Stimulated activated CD4-positive, alpha-beta T cell treated with anti-CD3 and anti-CD28 coated beads, Interleukin-2, amount 100 ng/mL, for 48 hours (primary cell): Measurements from ENCODE around the gene LRRFIP1.

Experiments
- DNase-seq, 2 donors: peaks; one replicate each; pipeline ENCODE4 v3.0.0-alpha.2; 2020

LRRFIP1 gene

DNA sequence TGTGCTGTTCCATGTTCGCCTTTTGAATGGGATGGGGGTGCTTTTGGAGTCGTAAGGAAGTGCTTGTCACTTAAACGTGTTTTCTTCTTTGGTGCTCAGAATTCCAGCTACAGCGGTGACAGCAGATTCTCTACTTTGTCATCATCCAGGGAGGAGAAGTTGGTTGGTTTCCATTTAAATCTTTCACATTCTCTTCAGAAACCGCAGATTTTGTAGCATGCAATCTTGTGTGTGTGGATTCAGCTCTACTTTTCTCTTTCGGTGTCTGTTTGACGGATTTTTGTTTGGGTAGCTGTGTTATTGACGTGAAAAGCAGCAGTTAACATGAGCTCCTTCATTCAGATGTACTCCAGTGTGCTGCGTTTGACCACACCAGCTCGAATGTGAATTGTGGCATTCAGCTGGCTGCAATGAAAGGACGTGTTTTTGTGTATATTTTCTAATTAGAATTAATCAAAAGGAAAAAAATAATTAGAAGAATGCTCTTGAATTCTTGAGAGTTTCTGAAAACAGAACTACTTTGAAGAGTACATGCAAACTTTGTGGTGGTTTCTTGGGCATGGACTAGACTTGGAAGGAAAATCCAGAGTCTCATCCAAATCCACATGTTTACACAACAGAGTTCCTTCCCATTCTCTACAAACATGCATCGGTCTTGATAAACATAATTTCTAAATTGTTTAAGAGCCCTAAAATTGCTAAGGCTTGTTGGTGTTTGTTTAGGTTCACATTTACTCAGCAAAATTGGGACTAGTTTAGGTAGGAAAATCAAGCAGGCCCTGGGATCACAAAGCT, 102.5 kb downstream of the LRRFIP1 start:
- DNase-seq, result no peak

DNA sequence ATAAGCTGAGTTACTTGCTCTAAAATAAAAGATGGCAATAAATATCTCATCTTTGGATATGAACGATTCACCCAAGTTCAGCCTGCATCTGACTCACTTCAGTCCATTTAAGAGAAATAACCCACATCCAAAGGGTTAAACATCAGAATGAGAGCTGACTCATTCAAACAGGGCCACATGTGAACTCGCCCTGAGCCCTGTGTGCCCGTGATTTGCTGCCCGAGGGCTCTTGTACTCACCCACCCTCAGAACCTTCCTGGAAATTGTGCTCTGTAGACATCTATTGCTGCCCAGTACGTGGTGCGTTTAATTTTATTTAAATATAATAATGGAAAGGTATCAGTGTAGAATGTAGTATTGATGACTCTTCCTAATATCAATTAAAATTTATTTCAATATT, 104.3 kb downstream of the LRRFIP1 start:
- DNase-seq, result peak; percentile 40 to 46

DNA sequence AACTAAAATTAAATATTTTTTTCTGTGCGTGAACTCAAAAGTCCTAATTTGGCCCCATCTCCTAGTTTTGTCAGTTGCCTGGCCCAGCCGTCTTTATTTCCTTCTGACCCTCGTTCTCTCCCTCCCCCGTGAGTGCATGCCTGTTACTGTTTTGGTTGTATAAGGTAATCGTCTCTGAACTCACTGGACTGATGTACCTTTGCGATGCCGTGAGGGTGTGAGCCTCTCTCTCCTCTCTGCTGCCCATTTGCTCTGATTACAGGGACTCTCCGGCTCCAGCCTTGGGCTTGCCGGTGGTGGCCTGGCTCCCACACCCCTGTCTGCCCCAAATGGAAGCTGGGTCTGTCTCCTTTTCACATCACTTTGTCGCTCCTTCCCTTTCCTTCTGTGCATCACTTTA, 104.7 kb downstream of the LRRFIP1 start:
- DNase-seq, result no peak

DNA sequence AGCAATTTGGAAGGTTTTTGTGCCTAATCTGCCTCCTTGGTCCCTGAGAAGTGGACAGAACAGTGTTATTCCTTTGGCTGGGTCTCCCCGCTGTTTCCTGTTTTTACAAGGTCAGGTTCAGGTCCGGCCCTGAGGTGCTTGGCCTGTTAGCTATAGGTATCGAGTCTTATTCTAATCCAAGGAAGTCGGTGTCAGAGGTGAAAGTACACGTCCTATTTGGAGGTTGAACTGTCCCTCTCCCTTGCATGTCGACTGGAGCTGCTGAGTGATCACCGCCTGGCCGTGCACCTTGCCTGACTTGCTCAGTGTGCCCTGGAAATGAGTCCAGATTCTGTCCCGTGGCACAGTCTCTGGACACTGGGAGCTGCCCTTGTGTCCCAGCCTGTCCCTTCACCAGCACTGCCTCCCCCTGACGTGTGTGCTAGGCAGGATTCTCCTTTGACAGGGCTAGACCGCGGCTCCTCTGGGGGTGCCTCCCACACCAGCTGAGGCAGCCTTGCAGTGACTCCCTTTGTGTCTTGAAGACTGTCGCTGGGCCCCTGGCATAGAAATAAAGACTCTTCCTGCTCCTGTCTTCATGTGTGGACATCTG, 105.5 kb downstream of the LRRFIP1 start:
- no peak for DNase-seq

DNA sequence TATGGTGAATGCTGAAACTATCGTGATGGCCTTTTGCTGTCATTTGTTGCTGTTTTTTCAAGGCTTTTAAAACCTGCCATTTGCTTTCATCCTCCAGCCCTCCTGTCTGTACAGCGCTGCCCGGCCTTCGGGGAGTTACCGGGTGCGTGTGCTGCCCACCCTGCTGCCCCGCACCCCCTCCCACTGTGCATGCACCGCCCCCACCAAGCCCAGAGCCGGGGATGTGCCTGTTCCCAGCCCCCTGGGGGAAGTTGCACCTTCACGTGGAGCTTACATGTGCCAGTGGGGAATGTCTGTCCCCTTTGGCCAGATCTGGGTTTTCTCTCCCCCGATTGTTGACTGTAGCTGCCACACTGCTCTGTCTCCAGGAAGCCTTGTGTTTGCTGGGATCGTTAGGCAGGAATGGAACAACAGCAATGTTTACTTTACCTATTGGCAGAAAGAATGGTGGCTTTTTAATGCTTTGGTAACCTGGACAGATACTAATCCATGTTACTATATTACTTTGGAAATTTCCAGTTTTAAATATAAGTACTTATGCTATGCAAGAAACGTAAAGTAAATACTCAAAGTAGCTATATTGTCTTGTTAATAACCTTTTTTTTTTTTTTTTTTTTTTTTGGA, 106.4 kb downstream of the LRRFIP1 start:
- no peak for DNase-seq

DNA sequence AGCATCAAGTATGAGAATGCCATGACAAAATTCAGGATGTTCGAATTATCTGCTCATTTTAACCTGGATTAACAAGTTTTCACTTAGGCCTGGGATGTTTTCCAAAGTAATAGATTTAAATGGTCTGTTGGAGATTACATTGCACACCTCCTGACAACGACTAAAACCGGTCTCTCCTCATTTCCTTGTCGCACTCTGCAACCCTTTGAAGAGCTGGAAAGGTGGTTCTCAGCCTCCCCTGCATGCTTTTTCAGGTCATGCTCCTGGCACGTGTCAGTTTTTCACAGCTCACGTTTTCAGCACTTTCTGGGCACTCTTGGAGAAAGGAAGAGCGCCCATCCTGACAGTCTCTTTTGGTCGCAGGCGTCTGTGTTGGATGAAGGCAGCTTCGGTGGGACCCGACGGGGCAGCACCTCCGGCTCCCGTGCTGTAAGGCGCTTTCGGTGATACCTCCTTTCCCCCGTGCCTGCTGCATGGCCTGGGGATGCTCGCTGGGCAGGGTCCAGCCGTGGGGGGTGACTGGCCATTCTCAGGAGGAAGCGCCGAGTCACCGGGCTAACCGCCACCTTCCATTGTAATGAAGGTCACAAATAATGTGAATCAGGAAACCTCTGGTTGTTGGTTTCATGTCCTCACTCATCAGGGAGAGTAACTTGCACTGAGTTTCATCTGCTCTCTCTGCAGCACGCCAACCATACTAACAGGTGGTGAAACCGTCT, 107.7 kb downstream of the LRRFIP1 start:
- DNase-seq, result no peak

DNA sequence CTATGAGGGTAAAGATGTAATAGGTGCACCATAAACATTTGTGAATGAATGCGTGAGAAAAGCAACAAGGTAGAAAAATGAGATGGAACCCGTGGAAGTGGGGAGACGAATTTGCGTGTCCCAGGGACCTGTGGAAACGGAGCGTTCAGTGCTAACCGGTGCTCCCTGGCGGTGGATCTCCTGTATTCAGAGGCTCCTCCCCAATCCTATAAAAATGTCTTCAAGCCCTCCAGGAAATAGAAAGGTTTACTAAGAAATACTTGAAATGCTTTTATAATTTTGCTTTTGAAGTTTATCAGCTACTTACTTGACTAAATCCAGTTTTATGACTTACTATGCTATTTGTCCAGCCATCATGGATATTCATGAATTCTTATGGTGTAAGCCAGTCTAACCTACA, 108.4 kb downstream of the LRRFIP1 start:
- no peak for DNase-seq

DNA sequence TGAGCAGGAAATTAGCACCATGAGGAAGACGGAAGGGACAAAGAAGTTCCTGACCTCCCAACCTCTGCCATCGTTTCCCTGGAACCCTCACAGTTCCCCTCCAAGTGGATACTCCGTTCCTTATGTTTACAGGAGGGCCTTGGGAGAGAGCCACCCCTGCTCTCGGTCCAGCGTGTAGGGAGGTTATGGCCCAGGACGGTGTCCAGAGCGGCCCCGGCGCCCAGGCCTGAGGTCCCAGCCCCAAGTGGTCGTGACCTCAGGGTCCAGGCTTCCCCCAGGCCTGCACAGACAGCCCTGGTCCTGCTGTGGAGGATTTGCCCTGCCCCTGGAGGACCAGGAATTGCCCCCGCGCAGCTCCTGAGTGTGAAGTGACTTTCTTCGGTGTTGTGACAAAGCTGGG, 109.4 kb downstream of the LRRFIP1 start:
- no peak for DNase-seq

DNA sequence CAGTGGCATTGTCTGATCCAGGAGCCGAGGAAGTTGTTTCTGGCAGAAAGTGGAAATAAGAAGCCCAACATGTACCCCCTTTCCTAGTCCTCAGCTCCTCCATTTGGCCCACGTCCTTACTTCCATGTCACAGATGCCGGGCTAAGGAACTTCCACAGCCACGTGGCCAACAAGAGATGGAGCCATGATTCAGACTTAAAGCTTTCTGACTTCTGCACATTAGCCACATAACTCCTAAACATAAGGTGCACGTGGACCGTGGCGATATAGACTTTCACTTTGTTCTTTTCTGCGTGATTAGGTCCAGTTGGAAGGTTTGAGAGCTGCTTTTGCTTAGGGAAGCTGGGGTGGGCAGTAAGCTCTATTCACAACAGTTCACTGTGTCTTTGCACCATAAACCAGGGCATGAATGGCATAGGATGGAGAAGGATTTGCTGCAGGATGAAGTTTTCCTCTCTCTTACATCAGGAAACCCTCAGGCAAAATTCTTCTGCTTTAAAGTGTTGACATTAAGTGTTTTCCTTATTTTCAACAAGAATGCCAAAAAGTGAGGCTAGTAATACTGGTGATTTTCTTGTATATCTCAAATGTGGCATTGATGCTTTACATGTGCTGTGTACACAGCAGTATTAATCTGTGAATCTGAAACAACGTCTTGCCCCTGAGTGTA, 109.9 kb downstream of the LRRFIP1 start:
- DNase-seq, result no peak

DNA sequence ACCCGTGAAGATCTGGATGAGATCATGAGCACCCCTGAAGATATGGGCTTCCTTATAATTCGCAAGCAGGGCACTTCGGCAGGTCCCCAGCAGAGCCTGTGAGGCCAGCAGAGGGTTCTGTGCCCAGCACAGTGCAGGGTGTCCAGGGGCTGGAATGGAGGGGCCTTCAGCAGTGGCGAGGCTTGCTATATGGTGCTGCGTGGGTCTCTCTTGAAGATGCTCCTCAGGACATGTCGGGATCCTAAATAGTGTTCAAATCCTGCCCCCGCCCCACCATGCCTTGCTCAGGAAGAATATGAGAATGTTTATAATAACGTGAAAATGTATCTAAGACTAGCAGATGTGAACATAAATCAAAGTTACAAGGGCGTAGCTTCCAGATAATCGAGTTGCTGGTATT, 110.9 kb downstream of the LRRFIP1 start:
- DNase-seq, result no peak

DNA sequence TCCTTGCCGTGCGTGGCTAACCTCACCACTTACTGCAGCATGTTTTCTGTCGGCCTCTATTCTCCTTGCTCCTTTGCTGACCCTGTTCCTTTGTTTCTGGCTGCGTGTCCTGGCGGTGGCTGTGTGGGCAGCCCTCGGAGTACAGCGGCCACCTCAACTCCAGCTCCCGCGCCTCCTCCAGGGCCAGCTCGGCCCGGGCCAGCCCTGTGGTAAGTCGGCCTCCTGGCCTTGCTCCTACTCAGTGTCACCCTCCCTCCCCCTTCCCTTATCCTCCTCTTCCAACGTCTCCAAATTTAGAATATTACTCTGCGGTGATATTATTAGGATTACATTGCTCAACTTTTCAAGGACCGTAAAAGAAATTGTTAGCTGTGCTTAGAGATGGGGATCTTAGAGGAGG, 111.7 kb downstream of the LRRFIP1 start:
- no peak for DNase-seq

DNA sequence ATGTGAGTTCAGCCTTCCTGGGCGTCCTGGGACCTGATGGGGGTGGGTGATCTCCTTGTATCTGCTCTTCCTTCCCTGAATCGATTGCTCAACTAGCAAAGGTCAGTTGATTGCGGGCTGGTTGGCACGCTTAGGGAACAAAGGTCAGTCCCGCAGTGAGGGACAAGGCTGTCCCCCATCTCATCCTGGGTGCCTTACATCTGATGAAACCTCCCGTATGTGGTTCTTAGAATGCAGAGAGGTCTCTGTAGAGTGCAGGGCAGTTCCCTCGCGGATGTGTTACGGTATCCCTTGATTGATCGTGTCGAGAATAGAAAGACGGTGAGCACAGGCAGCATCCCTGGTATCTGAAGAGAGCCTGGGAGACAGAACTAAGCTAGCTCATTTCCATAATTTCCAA, 114.8 kb downstream of the LRRFIP1 start:
- no peak for DNase-seq

DNA sequence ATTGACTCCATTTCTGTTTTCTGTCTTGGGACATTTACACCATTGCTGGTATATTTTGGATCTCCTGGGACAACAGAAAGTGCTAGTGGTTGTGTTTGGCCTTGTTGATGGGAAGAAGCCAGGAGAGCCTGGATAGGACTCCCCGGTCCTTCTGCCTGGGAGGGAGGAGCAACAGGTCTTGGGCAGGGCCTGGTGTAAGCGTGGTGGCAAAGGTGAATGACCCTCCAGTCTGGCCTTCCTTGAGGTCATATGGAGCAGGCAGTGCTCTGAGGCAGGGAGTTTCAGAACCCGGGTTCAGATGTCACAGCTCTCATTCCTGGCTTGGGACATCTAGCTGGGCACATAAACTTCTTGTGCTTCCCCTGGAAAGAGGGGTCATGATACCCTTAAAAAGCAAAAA, 115.2 kb downstream of the LRRFIP1 start:
- DNase-seq, result no peak

DNA sequence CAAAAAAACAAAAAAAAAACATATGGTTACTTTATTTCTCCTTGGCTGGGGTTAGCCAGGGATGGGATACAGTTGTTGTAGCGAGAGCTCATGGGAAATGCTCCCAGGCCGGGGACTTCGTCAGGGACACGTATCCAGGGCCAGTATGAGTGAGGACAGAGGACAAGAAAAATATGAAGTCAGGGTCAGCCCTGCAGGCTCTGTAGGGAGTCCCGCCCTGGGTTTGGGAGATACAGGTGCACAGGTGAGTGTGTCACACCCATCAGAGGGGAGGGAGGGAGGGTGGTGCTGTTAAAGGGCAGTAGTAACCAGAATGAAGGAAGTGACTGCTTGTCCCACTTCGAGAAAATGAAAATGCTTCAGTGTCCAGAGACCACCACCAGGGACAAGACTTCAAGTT, 115.6 kb downstream of the LRRFIP1 start:
- DNase-seq, result no peak

DNA sequence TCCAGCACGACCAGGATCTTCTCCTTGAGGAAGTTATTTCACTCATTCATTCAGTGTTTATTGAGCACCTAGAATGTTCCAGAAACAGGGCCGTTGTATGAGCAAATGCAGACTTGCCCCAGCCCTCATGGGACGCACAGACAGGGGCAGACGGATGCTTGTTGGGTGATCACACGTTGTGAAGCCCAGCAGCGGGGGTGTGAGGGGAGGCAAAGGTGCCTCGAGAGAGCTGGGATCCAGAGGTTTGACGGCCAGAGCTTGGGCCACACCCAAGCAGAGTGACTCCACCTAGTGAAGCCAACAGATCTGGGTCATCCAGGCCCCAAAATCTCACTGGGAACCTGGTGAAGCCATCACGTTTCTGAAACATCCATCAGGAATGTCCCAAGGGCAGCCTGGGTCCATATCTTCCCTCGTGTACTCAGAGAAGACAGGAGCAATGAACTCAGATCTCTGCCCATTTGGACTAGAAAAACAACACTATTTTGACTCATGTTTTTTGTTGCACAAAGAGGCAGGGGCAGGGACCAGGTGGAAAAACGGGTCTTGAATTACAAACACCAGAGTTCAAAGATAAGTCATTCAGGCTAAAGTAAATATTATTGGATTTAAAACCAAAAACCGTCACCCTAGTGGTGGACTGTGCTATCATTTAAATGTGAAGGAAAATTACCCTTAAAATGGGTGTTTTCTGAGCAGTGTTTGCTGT, 116.3 kb downstream of the LRRFIP1 start:
- no peak for DNase-seq

DNA sequence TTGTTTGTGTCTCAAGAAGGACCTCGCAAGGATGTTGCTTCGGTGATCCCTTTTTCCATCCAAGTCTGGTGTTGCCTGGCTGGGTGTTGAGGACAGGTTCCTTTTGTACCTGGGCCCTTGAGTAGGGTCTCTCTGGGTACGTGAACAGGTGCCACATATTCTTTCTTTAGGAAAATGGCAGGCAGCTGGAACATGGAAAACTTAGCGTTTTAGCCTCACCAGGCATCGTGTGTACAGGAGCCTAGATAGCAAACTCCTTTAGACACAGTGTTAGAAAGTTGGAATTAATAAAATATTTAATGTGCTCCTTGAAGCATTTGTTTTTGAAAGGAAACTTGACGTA, 116.9 kb downstream of the LRRFIP1 start:
- no peak for DNase-seq

DNA sequence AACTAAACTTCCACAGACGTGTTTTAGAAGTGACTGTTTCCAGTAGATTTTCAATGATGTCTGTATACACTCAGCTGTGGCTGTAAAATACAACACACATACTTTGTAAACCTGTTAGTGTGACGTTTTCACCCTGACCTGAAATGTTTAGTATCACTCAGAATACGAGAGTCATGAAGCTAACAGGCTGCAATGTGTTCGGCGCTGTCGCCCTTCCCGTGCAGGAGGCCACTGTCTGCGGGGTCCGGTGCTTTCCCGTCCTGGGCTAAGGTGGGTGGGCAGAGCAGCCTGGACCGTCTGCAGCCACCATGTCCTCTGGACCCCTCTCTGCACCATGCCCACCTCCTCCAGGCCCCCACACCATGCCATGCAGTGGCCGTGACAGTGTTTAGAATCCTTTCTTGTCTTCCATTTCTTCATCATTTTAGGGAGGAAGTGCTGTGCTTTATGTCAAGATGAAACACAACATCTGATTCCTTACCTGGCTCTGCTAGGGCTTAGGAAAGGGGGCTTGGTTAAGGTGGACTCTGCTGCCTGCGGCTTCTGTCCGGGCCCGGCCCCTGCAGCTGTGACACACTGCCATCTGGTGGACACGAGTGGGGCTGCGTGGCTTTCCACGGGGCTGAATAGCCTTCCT, 117.3 kb downstream of the LRRFIP1 start:
- peak; percentile 80 to 84 for DNase-seq

DNA sequence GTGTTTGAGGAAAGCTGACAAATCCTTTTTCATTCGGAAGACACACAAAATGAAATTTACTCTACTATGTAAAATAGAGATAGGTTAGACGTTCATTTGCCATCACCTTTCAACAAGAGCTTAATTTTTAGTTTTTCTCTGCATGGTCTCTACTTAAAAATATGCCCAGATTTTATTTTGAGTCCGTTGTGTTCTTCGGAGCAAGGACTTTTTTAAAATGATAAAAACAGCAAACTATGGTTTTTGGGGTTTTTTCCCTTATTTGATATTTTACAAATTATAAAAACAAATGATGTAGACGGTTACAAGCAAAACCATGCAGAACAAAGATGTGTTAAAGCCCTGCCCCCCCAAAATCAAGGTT, 117.8 kb downstream of the LRRFIP1 start:
- no peak for DNase-seq

DNA sequence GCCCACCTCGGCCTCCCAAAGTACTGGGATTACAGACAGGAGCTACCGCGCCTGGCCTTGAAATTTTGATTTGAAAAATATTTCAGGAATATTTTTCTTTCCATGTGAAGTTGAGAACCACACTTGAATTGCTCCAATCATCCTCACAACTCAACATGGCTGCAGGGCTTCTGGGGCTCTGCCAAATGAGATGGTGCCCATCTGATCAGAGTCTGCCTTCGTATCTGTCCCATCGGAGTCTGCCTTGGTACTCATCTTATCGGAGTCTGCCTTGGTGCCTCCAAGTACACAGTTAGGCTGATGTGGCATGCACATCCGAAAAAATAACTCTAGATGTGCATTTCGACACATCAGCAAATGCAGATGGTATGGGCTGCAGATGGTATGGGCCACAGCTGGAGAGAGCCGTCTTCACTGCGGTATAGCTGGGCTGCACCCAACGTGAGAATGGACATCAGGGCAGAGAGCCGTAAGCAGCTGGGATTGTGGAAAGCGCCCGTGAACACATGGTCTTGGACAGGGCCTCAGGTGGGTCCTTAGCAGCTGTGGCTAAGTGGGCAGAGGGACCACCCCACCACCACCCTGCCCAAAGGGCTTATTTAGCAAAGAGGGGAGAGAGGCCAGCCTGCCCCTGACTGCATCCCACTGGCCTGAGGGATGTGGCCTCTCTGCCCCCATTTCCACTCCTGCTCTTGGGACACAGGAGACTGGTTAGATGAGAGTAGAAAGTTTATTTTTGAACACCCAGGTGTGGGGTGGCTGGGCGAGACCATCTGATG, 119.1 kb downstream of the LRRFIP1 start:
- DNase-seq, result no peak

DNA sequence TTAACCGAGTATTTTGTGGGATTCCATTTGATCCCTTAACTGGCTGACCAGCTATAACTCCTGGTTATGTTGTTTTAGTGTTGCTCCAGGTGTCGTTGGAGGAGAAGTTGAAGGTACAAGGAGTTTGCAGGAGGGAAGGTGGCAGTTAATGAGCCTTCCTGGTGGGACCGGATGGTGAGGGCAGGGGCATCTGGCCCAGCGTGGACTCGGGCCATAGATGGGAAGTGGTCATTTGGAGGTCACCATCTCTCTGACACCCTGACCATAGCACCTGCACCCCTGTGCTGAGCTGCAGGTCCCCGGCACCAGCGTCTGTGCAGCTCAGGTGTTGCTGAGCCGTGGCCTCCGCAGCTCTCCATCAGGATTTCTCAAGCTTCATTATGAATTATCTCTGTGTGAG, 119.8 kb downstream of the LRRFIP1 start:
- no peak for DNase-seq

DNA sequence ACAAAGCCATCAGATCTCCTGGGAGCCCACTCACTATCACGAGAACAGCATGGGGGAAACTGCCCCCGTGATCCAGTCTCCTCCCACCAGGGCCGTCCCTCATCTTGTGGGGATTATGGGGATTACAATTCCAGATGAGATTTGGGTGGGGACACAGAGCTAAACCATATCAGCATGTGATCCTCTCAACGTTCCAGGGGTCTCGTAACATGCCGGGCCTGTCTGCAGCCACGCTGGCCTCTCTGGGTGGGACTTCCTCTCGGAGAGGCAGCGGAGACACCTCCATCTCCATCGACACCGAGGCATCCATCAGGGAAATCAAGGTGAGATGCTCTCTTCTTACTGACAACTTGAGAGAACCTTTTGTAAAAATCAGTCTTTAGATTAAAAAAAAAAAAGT, 121.6 kb downstream of the LRRFIP1 start:
- no peak for DNase-seq
